ENCODE data around the gene YTHDF2. TPM values are rescaled to one million over a fixed set of nuclear protein-coding genes. Genes with fewer than 3 reads are reported as not detected.
A peak's percentile ranks its signal among the peaks of the same experiment; 100 is the strongest.
"Not testable (repeated sequence)": the region's sequence is repeated elsewhere in the genome, so short reads cannot be mapped to it uniquely, and the experiment has no call there.

The YTHDF2 gene
- total RNA-seq, 6 experiments from 2014 or later: 66.9 to 88.2 (median 76.6) TPM

DNA sequence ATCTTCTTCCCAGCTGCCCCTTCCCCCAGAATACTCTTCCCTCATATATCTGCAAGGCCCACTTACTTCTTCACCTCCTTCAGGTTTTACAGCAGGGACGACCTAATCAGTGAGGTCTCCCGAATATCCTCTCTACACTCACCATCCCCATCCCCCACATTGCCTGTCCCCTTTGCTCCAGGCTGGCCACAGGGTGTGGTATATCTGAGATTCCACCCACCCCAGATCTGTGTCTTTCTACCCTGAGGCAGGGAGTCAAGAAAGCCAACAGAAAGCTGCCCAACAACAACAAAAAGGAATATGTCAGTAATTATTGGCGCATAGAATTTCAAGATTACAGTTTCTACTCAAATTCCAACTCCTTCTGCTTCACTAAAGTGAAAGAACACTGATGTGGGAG is 45.3 kb downstream of the YTHDF2 start:
- Mint-ChIP-seq H3K4me1 (ENCODE audit: low read depth) (peaks cover 27% of the 10 kb centered on the region), H3K9me3 (no peaks in the 10 kb centered on the region), H3K27ac (no peak overlapping the region), H3K4me3 (no peak overlapping the region), H3K27me3 (ENCODE audit: insufficient read depth) (peaks cover 12% of the 10 kb centered on the region), H3K36me3 (ENCODE audit: low read depth) (no peaks in the 10 kb centered on the region)
- TF ChIP-seq, protein P1, sequence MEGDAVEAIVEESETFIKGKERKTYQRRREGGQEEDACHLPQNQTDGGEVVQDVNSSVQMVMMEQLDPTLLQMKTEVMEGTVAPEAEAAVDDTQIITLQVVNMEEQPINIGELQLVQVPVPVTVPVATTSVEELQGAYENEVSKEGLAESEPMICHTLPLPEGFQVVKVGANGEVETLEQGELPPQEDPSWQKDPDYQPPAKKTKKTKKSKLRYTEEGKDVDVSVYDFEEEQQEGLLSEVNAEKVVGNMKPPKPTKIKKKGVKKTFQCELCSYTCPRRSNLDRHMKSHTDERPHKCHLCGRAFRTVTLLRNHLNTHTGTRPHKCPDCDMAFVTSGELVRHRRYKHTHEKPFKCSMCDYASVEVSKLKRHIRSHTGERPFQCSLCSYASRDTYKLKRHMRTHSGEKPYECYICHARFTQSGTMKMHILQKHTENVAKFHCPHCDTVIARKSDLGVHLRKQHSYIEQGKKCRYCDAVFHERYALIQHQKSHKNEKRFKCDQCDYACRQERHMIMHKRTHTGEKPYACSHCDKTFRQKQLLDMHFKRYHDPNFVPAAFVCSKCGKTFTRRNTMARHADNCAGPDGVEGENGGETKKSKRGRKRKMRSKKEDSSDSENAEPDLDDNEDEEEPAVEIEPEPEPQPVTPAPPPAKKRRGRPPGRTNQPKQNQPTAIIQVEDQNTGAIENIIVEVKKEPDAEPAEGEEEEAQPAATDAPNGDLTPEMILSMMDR (IDR thresholded peaks at IDR 0.05): no peak
- DNase-seq: no peak

DNA sequence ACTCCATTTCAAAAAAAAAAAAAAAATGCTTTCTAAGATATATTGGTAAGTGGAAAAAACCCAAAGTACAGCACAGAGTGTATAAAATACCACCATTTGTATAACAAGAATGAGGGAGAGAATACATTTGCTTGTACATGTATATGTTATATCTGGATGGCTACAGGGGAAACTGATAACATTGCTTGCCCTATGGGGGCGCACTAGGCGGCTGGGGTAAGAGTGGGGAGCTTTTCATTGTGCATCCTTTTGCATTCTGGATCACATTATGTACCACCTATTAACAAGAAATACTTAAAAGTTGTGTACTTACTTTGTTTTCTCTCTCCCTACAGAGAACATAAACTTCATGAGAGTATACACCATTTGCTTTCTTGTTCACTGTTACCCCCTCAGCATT is 46.6 kb downstream of the YTHDF2 start:
- Mint-ChIP-seq H3K27ac (no peak overlapping the region), H3K27me3 (ENCODE audit: insufficient read depth) (peaks cover 15% of the 10 kb centered on the region), H3K4me3 (no peak overlapping the region), H3K36me3 (ENCODE audit: low read depth) (no peaks in the 10 kb centered on the region), H3K9me3 (no peaks in the 10 kb centered on the region), H3K4me1 (ENCODE audit: low read depth) (peaks cover 27% of the 10 kb centered on the region)
- no peak for DNase-seq
- TF ChIP-seq, protein P1 (IDR thresholded peaks at IDR 0.05): peak; percentile 28; the same call in 1 of the 2 replicates

DNA sequence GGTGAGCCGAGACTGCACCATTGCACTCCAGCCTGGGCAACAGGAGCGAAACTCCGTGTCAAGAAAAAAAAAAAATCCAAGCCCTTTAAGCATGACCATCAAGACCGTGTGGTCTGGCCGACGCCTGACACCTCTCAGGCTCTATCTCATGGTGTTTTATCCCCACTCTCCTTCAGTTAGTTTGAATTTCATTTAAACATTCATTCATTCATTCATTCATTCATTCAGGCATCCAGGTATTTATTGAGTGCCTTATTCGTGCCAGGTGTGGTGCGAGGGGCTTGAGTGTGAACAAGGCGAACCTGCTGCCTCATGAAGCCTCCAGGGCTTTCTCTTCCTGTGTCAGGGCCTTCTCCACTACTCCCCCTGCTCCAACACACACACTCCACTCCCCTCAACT is 52.7 kb downstream of the YTHDF2 start:
- TF ChIP-seq, protein P1 (IDR thresholded peaks at IDR 0.05): no peak
- Mint-ChIP-seq H3K27ac (no peak overlapping the region), H3K27me3 (ENCODE audit: insufficient read depth) (peaks cover 41% of the 10 kb centered on the region)

DNA sequence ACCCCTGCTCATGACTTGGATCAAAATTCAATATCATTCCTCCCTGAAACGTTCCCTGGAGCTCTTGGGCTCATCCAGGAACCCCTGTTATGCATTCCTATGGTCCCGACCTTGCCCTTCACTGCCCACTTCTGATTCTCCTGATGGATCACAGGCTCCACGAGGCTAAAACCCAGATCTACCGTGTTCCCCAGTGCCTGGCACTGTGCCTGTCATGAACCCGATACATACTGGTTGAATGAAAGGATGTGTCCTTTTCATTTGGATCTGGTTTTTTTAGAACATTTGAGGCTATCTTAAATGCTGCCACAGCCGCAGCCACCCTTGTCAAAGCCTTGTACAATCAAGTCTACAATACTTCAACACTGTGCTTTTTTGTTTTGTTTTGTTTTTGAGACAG is 53.1 kb downstream of the YTHDF2 start:
- peaks cover 41% of the 10 kb centered on the region for H3K27me3 Mint-ChIP-seq (ENCODE audit: insufficient read depth)
- DNase-seq: no peak
- H3K4me3 Mint-ChIP-seq: no peak overlapping the region
- H3K36me3 Mint-ChIP-seq (ENCODE audit: low read depth): no peaks in the 10 kb centered on the region
- no peak overlapping the region for H3K27ac Mint-ChIP-seq
- TF ChIP-seq, protein P1 (IDR thresholded peaks at IDR 0.05): no peak
- H3K4me1 Mint-ChIP-seq (ENCODE audit: low read depth): peaks cover 6% of the 10 kb centered on the region
- H3K9me3 Mint-ChIP-seq: no peaks in the 10 kb centered on the region

More for the DNA sequence above, 52.7 kb downstream of the YTHDF2 start:
- H3K4me1 Mint-ChIP-seq (ENCODE audit: low read depth): peaks cover 6% of the 10 kb centered on the region
- no peak overlapping the region for H3K4me3 Mint-ChIP-seq
- DNase-seq: no peak
- no peaks in the 10 kb centered on the region for H3K36me3 Mint-ChIP-seq (ENCODE audit: low read depth)
- no peaks in the 10 kb centered on the region for H3K9me3 Mint-ChIP-seq

DNA sequence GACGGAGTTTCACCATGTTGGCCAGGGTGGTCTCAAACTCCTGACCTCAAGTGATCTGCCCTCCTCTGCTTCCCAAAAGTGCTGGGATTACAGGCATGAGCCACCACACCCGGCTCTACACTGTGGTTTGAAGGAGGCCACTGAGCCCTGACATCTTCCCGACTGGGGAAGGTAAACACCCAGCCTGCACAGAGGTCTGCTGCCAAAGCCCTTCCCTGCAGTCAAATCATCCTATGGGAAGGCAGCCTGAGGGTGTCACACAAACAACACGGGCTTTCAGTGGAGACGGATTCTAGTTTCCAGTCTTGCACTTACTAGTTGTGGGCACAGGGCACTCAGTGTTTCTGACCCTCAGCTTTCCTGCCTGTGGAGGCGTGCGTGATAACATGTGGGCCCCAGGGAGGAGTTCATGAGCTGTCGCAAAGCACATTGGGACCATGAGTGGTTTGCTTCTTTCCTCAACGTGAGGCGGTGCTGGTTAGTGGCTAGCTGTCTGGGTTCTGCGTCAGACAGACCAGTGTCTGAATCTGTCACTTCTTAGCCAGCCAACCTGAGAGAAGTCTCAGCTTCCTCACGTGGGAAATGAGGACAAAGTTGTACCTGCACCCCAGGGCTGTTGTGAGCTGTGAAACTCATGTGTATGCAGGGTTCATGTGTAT is 53.8 kb downstream of the YTHDF2 start:
- Mint-ChIP-seq H3K4me1 (ENCODE audit: low read depth) (no peaks in the 10 kb centered on the region), H3K4me3 (no peak overlapping the region), H3K27me3 (ENCODE audit: insufficient read depth) (peaks cover 39% of the 10 kb centered on the region), H3K36me3 (ENCODE audit: low read depth) (no peaks in the 10 kb centered on the region), H3K9me3 (no peaks in the 10 kb centered on the region), H3K27ac (no peak overlapping the region)
- TF ChIP-seq, protein P1 (IDR thresholded peaks at IDR 0.05): no peak
- no peak for DNase-seq

DNA sequence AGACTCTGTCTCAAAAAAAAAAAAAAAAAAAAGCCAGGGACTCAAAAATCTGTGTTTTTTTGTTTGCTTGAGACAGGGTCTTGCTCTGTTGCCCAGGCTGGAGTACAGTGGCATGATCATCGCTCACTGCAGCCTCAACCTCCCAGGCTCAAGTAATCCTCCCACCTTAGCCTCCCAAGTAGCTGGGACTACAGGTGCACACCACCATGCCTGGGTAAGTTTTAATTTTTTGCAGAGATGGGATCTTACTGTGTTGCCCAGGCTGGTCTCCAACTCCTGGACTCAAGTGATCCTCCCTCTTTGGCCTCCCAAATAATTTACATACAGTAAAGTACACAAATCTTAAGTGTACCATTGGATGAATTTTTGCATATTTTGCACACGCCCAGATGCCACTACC is 55.2 kb downstream of the YTHDF2 start:
- not testable (repeated sequence) for H3K4me1 Mint-ChIP-seq (ENCODE audit: low read depth); DNase-seq; H3K36me3 Mint-ChIP-seq (ENCODE audit: low read depth); H3K9me3 Mint-ChIP-seq; H3K27ac Mint-ChIP-seq; H3K4me3 Mint-ChIP-seq
- peaks cover 40% of the 10 kb centered on the region for H3K27me3 Mint-ChIP-seq (ENCODE audit: insufficient read depth)
